Esophagus (tissue), 2 donors: Measurements from ENCODE around the gene P2RY13. TPM values are rescaled to one million over a fixed set of nuclear protein-coding genes. Genes with fewer than 3 reads are reported as not detected.
A peak's percentile ranks its signal among the peaks of the same experiment; 100 is the strongest.

ENCODE experiments used
- H3K27ac ChIP-seq, 2 donors: one replicate each; pipeline ENCODE4 v1.5.1; 2013; ENCODE audit warnings: low read depth in 2 of 2, mild to moderate bottlenecking in 2 of 2, inconsistent platforms in 1 of 2, low read length in 1 of 2, moderate library complexity in 1 of 2
- H3K27me3 ChIP-seq, 2 donors: one replicate each; pipeline ENCODE4 v1.6.1; 2013; ENCODE audit warnings: low read length in 2 of 2, control low read depth in 1 of 2, mild to moderate bottlenecking in 1 of 2; ENCODE audit not compliant: insufficient read depth in 2 of 2, control insufficient read depth in 1 of 2
- H3K36me3 ChIP-seq, 2 donors: one replicate each; pipeline ENCODE4 v1.6.1; 2013; ENCODE audit warnings: low read length in 1 of 2; ENCODE audit not compliant: control insufficient read depth in 2 of 2, insufficient read depth in 2 of 2
- H3K4me1 ChIP-seq, 2 donors: one replicate each; pipeline ENCODE4 v1.6.1; 2013; ENCODE audit warnings: low read length in 1 of 2; ENCODE audit not compliant: control insufficient read depth in 2 of 2, insufficient read depth in 2 of 2
- H3K4me3 ChIP-seq, 2 donors: one replicate each; pipeline ENCODE4 v1.5.1; 2013; ENCODE audit warnings: low read length in 2 of 2, mild to moderate bottlenecking in 2 of 2, low read depth in 1 of 2, moderate library complexity in 1 of 2
- H3K9me3 ChIP-seq, 2 donors: one replicate each; pipeline ENCODE4 v1.6.1; 2013; ENCODE audit warnings: mild to moderate bottlenecking in 2 of 2, low read depth in 1 of 2, low read length in 1 of 2, moderate library complexity in 1 of 2; ENCODE audit not compliant: control insufficient read depth in 2 of 2, insufficient read depth in 1 of 2
- WGBS, 2 donors: extraction: QIAGEN DNeasy Blood & Tissue Kit; methylation state at CpG; one replicate each; pipeline ENCODE4 v1.1.7; 2013; 5-methylcytosine and 5-hydroxymethylcytosine counted together
- polyA plus RNA-seq, 2 donors: library from polyadenylated mRNA; stranded (reverse); fragments of 200-250 nt; gene quantifications; one replicate each; pipeline ENCODE4 v1.2.3, GENCODE V29; 2013
- donor health status: healthy with polysubstance abuse.
- donor health status: Bipolar disorder and iron deficiency.

Gene P2RY13
- polyA plus RNA-seq, result under 1 TPM; 0.24 to 0.68 TPM

GRCh38 chr3:151329363-151329762 lies at the start of gene P2RY13:
P2RY13 (minus strand) TSS chr3:151329549; CDS start chr3:151329528, 21 bp downstream.
- H3K4me3 ChIP-seq, result peak within 1 kb of the TSS in 1 of 2 donors; percentile 32
- no peaks in the 10 kb centered on the region for H3K9me3 ChIP-seq
- no peaks in the 10 kb centered on the region for H3K27me3 ChIP-seq
- WGBS, 2 donors, result 91 to 93% methylated on average over 1 of the region's 1 CpG
- H3K36me3 ChIP-seq, result no peaks in the 10 kb centered on the region
- H3K4me1 ChIP-seq, result no peaks in the 10 kb centered on the region
- peak within 1 kb of the TSS in 1 of 2 donors; percentile 11 for H3K27ac ChIP-seq

GRCh38 chr3:151377768-151378385 lies 48.5 kb upstream of the P2RY13 start:
- Histone ChIP-seq H3K4me3 (no peak overlapping the region), H3K4me1 (no peaks in the 10 kb centered on the region), H3K27me3 (no peaks in the 10 kb centered on the region), H3K27ac (no peak overlapping the region), H3K36me3 (no peaks in the 10 kb centered on the region), H3K9me3 (no peaks in the 10 kb centered on the region)
- WGBS, 2 donors, result 89 to 90% methylated on average over 8 of the region's 8 CpGs

DNA sequence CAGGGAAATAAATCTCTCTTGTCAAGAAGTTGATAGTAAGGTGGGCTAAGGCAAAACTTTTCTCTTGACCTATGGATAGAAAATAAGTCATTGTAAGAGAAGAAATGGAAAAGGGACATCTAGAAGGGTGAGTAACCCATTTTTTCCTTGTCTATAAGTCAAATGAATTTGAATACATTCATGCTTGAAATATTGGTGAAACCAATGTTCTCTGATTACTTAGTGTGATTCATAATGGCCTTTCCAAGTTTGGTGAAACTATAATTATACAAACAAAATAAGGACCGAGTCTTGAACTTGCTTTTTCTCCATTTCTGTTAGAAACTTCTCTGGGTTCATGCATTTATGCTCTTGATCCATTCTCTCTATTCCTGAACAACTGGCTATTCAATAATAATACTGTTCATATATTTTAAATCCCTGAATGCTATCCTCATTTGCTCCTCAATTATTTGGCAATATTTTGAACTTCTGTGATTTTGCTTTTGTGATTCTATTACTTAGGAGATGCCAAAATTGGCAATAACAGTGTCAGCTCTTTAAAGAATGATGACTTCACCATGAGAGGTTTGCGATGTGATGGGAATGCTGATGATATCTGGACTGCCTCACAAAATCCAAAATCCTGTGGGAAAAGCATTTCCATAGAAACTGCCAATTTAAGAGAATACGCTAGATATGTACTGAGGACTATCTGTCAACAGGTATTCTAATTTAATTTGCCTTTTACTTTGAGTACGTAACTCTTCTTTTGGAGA lies 42.9 kb upstream of the P2RY13 start:
- Histone ChIP-seq H3K36me3 (no peaks in the 10 kb centered on the region), H3K9me3 (no peaks in the 10 kb centered on the region), H3K27ac (no peak overlapping the region), H3K4me3 (no peak overlapping the region), H3K27me3 (no peaks in the 10 kb centered on the region), H3K4me1 (no peaks in the 10 kb centered on the region)
- WGBS, 2 donors, result 87 to 93% methylated on average over 4 of the region's 4 CpGs

GRCh38 chr3:151371526-151371925 lies 42.2 kb upstream of the P2RY13 start:
- H3K4me3 ChIP-seq, result no peak overlapping the region

DNA sequence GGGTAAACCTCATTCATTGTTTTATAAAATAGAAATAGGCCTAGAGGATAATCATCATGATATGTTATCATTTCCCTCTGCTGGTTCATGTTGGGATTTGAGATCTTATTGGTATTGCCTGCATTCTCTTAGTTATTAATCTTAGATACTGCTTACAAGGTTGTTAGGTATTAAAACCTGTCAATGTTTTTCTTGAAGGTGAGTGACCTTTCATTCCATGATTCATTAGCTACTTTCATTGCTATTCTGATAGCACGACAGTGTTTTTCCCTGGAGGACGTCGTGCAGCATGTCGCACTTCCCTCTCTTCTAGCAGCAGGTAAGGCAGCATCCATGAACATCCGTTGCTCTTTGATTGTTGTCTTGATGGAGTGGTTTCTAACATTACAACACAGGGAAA lies 38.1 kb upstream of the P2RY13 start:
- 73 to 91% methylated on average over 5 of the region's 5 CpGs for WGBS, 2 donors
- Histone ChIP-seq H3K4me3 (no peak overlapping the region), H3K9me3 (no peaks in the 10 kb centered on the region), H3K27ac (no peak overlapping the region), H3K27me3 (no peaks in the 10 kb centered on the region), H3K36me3 (no peaks in the 10 kb centered on the region), H3K4me1 (no peaks in the 10 kb centered on the region)

More at GRCh38 chr3:151371526-151371925, 42.2 kb upstream of the P2RY13 start:
- Histone ChIP-seq H3K9me3 (no peaks in the 10 kb centered on the region), H3K4me1 (no peaks in the 10 kb centered on the region), H3K27me3 (no peaks in the 10 kb centered on the region), H3K27ac (no peak overlapping the region), H3K36me3 (no peaks in the 10 kb centered on the region)

- no peaks in the 10 kb centered on the region for H3K9me3 ChIP-seq
- WGBS, 2 donors, result 72 to 81% methylated on average over 3 of the region's 3 CpGs
Measured at GRCh38 chr3:151366993-151367392, 37.6 kb upstream of the P2RY13 start.

DNA sequence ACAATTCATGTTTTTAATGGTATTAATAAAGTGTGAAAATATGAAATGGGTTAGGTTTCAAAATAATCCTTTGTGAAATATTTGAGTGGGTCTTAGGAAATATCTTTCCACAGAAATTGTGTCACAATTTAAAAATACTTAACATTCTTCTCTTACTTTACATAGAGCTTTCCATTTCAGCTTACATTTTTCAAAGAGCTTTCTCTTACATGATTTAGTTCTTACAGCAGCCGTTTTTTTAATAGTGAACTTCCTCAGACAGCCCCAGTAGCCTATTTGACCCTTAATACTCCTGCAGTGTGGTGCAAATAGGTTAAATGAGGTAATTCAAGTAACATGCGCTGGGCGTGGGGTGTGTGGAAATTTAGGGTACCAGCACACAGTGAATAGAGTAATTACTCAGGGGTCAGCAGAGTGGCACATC lies 33.4 kb upstream of the P2RY13 start:
- no peaks in the 10 kb centered on the region for H3K9me3 ChIP-seq
- H3K27ac ChIP-seq, result no peak overlapping the region
- 79% methylated on average over 3 of the region's 3 CpGs for WGBS, 2 donors

More at GRCh38 chr3:151366993-151367392, 37.6 kb upstream of the P2RY13 start:
- H3K27me3 ChIP-seq, result no peaks in the 10 kb centered on the region
- no peaks in the 10 kb centered on the region for H3K4me1 ChIP-seq
- H3K27ac ChIP-seq, result no peak overlapping the region
- no peaks in the 10 kb centered on the region for H3K36me3 ChIP-seq
- no peak overlapping the region for H3K4me3 ChIP-seq

DNA sequence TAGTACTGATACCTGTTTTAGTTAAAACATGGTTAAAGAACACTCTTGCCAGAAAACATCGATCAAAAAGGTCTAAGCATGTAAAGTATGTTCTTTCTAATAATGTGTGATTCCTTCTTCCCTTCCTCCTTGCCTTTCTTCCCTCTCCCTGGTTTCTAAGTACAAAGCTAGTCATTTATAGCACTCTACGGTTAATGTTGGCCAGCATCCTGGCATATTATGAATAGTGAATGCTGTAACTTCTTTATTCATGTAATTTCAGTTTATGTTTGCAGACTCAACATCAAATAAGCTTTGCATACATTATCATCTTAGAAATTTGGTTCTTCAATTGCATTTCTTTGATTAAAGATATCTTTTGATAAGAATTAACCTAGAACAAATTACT lies 28.1 kb upstream of the P2RY13 start:
- Histone ChIP-seq H3K4me1 (no peaks in the 10 kb centered on the region), H3K4me3 (no peak overlapping the region), H3K36me3 (peaks cover 0 to 2% of the 10 kb centered on the region in 2 donors), H3K9me3 (no peaks in the 10 kb centered on the region), H3K27me3 (no peaks in the 10 kb centered on the region), H3K27ac (no peak overlapping the region)
- 74 to 80% methylated on average over 2 of the region's 2 CpGs for WGBS, 2 donors

More for the DNA sequence above, 33.4 kb upstream of the P2RY13 start:
- Histone ChIP-seq H3K4me1 (no peaks in the 10 kb centered on the region), H3K4me3 (no peak overlapping the region), H3K27me3 (no peaks in the 10 kb centered on the region), H3K36me3 (no peaks in the 10 kb centered on the region)

- WGBS, 2 donors, result 33 to 47% methylated on average over 2 of the region's 2 CpGs
- H3K4me3 ChIP-seq, result no peak overlapping the region
- no peaks in the 10 kb centered on the region for H3K9me3 ChIP-seq
- H3K36me3 ChIP-seq, result peaks cover 0 to 2% of the 10 kb centered on the region in 2 donors
- no peak overlapping the region for H3K27ac ChIP-seq
- no peaks in the 10 kb centered on the region for H3K4me1 ChIP-seq
- H3K27me3 ChIP-seq, result no peaks in the 10 kb centered on the region
Measured at GRCh38 chr3:151356794-151357462, 27.6 kb upstream of the P2RY13 start.
